SU-DHL-6 (cell line): ENCODE results near the gene BTBD16.

Experiments used
- H2AFZ ChIP-seq: fragments of 200-600 bp; sonication (generic); 2 replicates; pipeline ENCODE4 v1.6.1; 2014; ENCODE audit warnings: low read depth, mild to moderate bottlenecking, moderate library complexity, mixed read lengths, antibody characterized with exemption, low read length; ENCODE audit not compliant: severe bottlenecking
- H3F3A ChIP-seq: fragments of 200-600 bp; shearing (Covaris generic); 2 replicates; pipeline ENCODE4 v1.6.0; 2016; ENCODE audit warnings: antibody characterized with exemption, mild to moderate bottlenecking; ENCODE audit not compliant: insufficient read depth
- H3K27ac ChIP-seq: fragments of 200-600 bp; sonication (generic); 2 replicates; pipeline ENCODE4 v1.5.1; 2016; ENCODE audit warnings: low read depth, mild to moderate bottlenecking, low read length, moderate library complexity, mixed read lengths
- H3K27me3 ChIP-seq: fragments of 200-600 bp; sonication (generic), shearing (Covaris generic); 2 replicates; pipeline ENCODE4 v1.6.0; 2014; ENCODE audit warnings: mild to moderate bottlenecking, low read length
- H3K36me3 ChIP-seq: fragments of 200-600 bp; sonication (generic); 2 replicates; pipeline ENCODE4 v1.6.1; 2014; ENCODE audit warnings: mild to moderate bottlenecking, low read length, mixed read lengths
- H3K4me2 ChIP-seq: fragments of 300-600, 200-600 bp; shearing (Covaris generic), sonication (generic); 2 replicates; pipeline ENCODE4 v1.6.0; 2014; ENCODE audit warnings: low read length, low read depth, mild to moderate bottlenecking; ENCODE audit not compliant: poor library complexity, severe bottlenecking
- H3K4me3 ChIP-seq: fragments of 200-600 bp; sonication (generic); 2 replicates; pipeline ENCODE4 v1.5.1; 2014; ENCODE audit warnings: antibody characterized with exemption, low read length, mild to moderate bottlenecking, mixed read lengths; ENCODE audit not compliant: insufficient read depth, poor library complexity, severe bottlenecking
- H3K79me2 ChIP-seq: fragments of 200-600 bp; sonication (generic); 2 replicates; pipeline ENCODE4 v1.6.1; 2014; ENCODE audit warnings: mild to moderate bottlenecking, low read length, moderate library complexity; ENCODE audit not compliant: insufficient read depth
- H3K9ac ChIP-seq: fragments of 200-600 bp; sonication (generic); 2 replicates; pipeline ENCODE4 v1.7.0; 2014; ENCODE audit warnings: mild to moderate bottlenecking, low read length
- H3K9me2 ChIP-seq: fragments of 200-600 bp; sonication (generic); replicated peaks from 2 replicates; pipeline ENCODE4 v1.6.1; 2014; ENCODE audit warnings: low read length; ENCODE audit not compliant: insufficient read depth
- H3K9me3 ChIP-seq: fragments of 200-600 bp; sonication (generic); 2 replicates; pipeline ENCODE4 v1.6.1; 2014; ENCODE audit warnings: low read length, mixed read lengths; ENCODE audit not compliant: insufficient read depth
- H4K20me1 ChIP-seq: fragments of 200-600 bp; sonication (generic); 2 replicates; pipeline ENCODE4 v1.6.1; 2014; ENCODE audit warnings: low read depth, mild to moderate bottlenecking, antibody characterized with exemption, low read length, moderate library complexity, mixed read lengths
- EZH2phosphoT487 ChIP-seq: fragments of 200-600 bp; sonication (generic), shearing (Covaris generic); conservative IDR thresholded peaks from 2 replicates; pipeline ENCODE4 v1.6.1; 2018; ENCODE audit warnings: mild to moderate bottlenecking, antibody characterized with exemption, low read length, moderate library complexity, mixed read lengths
- TF ChIP-seq, protein P1 (sequence below): fragments of 200-600 bp; sonication (generic); IDR thresholded peaks from one replicate; pipeline ENCODE4 v1.5.1; 2017; ENCODE audit warnings: antibody characterized with exemption, mild to moderate bottlenecking, low read length, moderate library complexity; ENCODE audit not compliant: insufficient read depth, poor library complexity, severe bottlenecking

Gene BTBD16

DNA sequence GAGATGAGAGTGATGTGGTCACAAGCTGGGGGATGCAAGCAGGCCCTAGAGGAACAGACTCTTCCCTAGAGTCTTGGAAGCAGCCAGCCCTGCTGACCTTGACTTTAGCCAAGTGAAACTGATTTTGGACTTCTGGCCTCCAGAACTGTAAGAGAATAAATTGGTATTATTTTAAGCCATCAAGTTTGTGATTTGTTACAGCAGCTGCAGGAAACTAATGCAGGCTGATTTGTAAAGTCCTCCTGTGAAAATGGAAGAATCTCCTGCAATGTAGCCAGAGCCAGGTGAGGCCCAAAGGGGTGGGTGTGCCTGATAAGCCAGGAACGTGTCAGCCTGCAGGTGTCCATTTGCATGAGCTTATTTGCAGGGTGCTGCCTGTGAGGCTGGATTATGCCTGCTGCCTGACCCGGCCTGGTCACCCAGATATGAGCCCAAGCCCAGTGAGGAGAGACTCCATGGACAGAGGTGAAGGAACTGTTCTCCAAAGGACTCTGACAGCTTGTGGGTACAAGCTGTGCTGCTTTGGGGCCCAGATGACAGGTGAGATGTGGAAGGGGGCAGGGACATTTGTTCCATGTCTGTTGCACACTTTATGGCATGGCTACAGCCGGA, 78.8 kb downstream of the BTBD16 start:
- Histone ChIP-seq H3K27ac (no peak overlapping the region), H3K27me3 (no peaks in the 10 kb centered on the region), H3K9me3 (no peaks in the 10 kb centered on the region), H4K20me1 (no peaks in the 10 kb centered on the region), H3F3A (no peaks in the 10 kb centered on the region), H3K4me2 (no peak overlapping the region), H3K4me3 (no peak overlapping the region), H3K79me2 (no peaks in the 10 kb centered on the region), H3K36me3 (no peaks in the 10 kb centered on the region), H3K9me2 (no peaks in the 10 kb centered on the region), H3K9ac (no peak overlapping the region), H2AFZ (no peak overlapping the region)
- TF ChIP-seq EZH2phosphoT487 = no peak
- TF ChIP-seq, protein P1, sequence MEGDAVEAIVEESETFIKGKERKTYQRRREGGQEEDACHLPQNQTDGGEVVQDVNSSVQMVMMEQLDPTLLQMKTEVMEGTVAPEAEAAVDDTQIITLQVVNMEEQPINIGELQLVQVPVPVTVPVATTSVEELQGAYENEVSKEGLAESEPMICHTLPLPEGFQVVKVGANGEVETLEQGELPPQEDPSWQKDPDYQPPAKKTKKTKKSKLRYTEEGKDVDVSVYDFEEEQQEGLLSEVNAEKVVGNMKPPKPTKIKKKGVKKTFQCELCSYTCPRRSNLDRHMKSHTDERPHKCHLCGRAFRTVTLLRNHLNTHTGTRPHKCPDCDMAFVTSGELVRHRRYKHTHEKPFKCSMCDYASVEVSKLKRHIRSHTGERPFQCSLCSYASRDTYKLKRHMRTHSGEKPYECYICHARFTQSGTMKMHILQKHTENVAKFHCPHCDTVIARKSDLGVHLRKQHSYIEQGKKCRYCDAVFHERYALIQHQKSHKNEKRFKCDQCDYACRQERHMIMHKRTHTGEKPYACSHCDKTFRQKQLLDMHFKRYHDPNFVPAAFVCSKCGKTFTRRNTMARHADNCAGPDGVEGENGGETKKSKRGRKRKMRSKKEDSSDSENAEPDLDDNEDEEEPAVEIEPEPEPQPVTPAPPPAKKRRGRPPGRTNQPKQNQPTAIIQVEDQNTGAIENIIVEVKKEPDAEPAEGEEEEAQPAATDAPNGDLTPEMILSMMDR = no peak

DNA sequence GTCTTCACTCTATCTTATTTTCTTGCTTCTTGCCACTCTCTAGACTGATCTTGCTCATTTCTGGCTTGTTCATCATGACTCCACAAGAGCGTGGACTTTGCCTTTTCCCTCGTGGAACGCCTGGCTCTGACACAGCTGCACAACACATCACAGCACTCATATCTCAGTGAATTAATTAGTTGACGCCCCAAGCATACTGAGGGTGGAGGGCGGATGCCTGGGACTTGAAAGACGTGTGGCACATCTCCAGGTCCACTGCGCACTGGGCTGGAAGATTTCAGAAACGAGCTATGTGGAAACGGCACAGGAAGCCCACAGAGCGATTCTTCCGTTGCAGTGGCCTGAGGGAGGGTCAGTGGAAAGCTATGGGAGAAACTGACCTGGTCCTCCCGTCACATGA, 79.8 kb downstream of the BTBD16 start:
- Histone ChIP-seq H3K4me3 (no peak overlapping the region), H3K36me3 (no peaks in the 10 kb centered on the region), H3K9me2 (no peaks in the 10 kb centered on the region), H3K27ac (no peak overlapping the region), H3K79me2 (no peaks in the 10 kb centered on the region), H3K27me3 (no peaks in the 10 kb centered on the region), H3F3A (no peaks in the 10 kb centered on the region), H3K4me2 (no peak overlapping the region), H2AFZ (no peak overlapping the region), H3K9me3 (no peaks in the 10 kb centered on the region), H3K9ac (no peak overlapping the region), H4K20me1 (no peaks in the 10 kb centered on the region)
- TF ChIP-seq, protein P1 = no peak
- TF ChIP-seq EZH2phosphoT487 = no peak

DNA sequence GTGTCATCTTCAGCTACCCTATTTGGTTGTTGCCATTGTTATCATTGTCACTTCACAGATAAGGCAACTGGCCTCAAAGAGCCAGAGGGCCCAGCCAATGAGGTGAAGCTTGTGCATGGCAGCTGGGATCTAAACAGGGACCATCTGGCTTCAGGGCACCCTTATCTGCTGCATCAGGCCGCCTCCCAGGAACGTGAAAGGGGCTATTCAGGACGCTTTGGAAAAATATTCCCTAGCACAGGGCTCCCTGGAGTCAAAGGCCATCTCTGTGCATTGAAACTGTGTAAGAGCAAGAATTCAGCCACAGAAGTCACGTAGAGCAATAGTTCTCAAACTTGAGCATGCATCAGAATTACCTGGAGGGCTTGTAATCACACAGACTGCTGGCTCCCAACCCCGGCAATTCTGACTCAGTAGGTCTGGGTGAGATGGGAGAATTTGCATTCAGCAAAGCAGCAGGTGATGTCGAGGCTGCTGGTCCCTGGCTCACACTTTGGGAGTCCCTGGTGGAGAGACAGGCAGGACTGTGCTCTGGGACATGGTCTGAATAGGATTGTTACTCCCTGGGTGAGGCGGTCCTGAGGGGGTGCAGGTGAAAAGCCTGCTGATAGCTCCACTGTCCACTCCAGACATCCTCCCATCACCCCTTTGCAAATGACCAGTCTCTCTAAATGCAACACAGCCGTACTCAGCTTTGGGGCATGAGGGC, 81.9 kb downstream of the BTBD16 start:
- no peak overlapping the region for H2AFZ ChIP-seq
- no peaks in the 10 kb centered on the region for H3K36me3 ChIP-seq
- no peak overlapping the region for H3K9ac ChIP-seq
- no peak overlapping the region for H3K4me2 ChIP-seq
- H3F3A ChIP-seq = no peaks in the 10 kb centered on the region
- no peaks in the 10 kb centered on the region for H3K9me3 ChIP-seq
- H3K27ac ChIP-seq = no peak overlapping the region
- no peak overlapping the region for H3K4me3 ChIP-seq
- no peaks in the 10 kb centered on the region for H3K9me2 ChIP-seq
- no peaks in the 10 kb centered on the region for H4K20me1 ChIP-seq
- H3K27me3 ChIP-seq = no peaks in the 10 kb centered on the region
- H3K79me2 ChIP-seq = no peaks in the 10 kb centered on the region
- TF ChIP-seq EZH2phosphoT487 = no peak
- TF ChIP-seq, protein P1 = no peak
